A172 (cell line): ENCODE measurements around the gene NOTUM. TPM values are rescaled to one million over a fixed set of nuclear protein-coding genes. Genes with fewer than 3 reads are reported as not detected.

Experiments
- DNase-seq: peaks from one replicate; pipeline ENCODE4 v3.0.0-alpha.2; 2015; ENCODE audit warnings: low spot score
- total RNA-seq: library from RNA; depleted of rRNA; stranded (reverse); fragments of >200 nt; shearing (Covaris generic); gene quantifications from 2 replicates; pipeline ENCODE4 v1.2.3, GENCODE V29; 2014; rRNA removed

NOTUM gene
- total RNA-seq = 0.14 and 1.9 TPM in 2 replicates

DNA sequence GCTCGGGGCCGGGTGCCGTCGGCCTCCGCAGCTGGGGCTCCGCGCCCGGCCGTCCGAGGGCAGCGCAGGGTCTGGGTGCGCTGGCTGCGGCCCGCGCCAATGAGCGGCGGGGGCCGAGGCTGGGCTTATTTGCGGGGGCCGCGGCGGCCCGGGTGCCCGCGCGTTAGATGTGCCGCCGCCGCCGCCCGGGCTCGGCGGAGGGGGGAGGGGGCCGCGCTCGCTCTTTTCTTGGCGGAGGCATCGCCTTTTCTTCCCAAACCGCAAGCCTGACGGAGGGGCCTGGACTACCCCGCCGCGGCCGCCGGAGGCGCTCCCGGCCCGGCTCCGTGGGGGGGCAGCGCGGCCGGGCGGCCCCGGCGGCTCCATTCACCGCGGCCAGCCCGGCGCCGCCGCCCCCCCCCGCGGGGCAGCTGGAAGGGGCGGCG, at the start of gene NOTUM:
TSS of gene NOTUM (minus strand) at position 101 of the 425 bp plus-strand sequence. CDS start 278 bp downstream, outside the sequence.
- DNase-seq = no peak

DNA sequence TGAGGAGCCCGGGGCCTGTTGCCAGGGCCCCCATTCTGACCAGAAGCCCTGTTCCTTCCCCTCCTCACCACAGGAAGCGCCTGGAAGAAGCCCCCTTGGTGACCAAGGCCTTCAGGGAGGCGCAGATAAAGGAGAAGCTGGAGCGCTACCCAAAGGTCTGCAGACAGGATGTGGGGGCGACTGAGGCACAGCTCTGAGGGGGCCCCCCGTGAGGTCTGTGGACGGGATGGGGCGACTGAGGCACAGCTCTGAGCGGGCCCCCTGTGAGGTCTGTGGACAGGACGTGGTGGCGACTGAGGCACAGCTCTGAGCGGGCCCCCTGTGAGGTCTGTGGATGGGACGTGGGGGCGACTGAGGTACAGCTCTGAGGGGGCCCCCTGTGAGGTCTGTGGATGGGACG, 48.4 kb upstream of the NOTUM start:
- DNase-seq = no peak

DNA sequence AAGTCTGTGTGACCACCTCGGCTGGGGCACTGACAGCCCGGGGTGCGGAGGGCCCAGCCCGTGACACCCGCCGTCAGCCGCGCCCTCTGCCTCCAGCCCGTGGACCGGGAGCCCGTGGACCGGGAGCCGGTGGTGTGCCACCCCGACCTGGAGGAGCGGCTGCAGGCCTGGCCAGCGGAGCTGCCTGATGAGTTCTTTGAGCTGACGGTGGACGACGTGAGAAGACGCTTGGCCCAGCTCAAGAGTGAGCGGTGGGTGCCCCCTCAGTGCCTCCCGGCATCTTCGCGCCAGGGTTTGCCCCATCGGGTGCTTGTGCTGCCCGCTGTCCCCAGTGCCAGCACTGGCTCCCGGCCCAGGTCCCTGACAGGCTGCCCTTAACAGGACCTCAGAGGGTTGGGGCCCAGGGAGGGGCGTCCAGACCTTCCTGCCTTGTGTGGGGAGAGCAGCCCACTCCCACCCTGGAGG, 48.0 kb upstream of the NOTUM start:
- DNase-seq = no peak

DNA sequence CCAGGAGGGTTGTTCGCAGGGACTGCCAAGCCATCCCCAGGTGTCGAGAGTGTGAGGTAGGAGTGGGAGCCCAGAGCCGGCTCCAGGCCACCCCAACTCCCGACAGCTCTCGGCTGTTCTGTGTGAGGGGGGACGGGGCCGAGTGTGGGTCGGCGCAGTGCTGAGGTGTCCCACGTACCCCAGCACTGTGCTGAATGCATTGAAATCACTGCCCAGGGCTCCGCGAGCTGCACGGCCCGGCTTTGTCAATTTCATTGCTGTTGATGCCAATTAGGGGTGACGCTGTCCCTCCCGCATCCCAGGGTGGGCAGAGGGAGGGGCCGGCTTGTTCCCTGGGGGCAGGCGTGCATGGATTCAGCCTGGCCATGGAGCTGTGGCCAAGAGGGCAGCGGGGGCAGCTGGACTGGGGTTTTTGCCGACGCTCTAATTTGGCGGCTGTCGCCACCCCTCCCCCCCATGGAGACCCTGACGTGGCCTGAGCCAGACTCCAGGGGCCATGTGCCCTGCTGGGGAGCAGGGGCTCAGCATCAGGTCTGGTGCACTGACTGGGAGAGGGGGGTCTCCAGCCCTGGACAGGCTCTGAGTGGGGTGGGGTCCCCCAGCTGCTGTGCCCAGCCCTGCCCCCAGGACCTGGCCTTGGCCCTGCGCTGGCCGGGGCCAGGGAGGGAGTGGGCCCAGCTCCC, 47.4 kb upstream of the NOTUM start:
- DNase-seq = no peak

DNA sequence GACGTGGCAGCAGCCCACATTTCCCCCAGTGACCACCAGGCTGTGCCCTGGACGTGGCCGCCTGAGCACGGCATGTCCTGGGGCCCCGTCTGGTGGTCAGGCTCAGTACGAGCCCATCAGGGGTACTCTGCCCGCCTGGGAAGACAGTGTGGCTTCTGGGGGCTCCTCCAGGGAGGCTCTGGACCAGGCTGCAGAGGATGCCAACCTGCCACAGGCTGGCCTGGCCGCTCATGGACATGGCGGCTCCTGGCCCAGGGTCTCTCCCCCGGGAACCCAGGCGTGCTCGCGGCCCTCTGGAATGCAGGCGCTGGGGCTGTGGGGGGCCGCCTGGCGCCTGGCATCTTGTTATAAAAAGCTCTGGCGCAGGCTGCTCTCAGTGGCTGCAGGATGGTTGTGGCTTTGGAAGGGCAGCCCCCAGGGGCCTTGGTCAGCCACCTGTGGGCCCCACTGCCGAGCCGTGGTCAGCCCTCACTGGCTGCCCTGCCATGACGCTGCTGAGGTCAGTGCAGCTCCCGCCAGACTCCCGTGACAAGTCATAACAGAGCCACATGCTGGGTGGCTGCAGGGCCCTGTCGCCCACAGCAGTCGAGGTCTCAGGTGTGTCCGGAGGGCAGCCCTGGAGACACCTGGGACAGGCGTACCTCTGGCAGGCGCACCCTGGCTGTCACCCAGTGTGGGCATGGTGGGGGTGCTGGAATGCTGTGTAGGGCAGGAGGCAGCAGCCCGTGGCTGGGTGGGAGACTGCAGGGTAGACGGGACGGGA, 46.7 kb upstream of the NOTUM start:
- DNase-seq = peak; percentile 69

DNA sequence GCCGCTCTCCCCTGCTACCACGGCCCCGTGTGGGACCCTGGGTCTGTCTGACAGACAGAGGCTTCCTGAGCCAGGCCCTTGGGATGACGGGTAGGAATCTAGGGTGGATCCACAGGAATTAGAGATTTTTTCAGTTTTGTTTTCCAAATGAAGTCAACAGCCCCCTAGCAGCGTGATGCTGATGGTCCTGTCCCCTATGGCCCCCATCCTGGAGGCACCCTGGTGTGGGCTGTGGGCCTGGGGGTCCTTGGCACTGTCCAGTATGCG, 46.2 kb upstream of the NOTUM start:
- DNase-seq = no peak

DNA sequence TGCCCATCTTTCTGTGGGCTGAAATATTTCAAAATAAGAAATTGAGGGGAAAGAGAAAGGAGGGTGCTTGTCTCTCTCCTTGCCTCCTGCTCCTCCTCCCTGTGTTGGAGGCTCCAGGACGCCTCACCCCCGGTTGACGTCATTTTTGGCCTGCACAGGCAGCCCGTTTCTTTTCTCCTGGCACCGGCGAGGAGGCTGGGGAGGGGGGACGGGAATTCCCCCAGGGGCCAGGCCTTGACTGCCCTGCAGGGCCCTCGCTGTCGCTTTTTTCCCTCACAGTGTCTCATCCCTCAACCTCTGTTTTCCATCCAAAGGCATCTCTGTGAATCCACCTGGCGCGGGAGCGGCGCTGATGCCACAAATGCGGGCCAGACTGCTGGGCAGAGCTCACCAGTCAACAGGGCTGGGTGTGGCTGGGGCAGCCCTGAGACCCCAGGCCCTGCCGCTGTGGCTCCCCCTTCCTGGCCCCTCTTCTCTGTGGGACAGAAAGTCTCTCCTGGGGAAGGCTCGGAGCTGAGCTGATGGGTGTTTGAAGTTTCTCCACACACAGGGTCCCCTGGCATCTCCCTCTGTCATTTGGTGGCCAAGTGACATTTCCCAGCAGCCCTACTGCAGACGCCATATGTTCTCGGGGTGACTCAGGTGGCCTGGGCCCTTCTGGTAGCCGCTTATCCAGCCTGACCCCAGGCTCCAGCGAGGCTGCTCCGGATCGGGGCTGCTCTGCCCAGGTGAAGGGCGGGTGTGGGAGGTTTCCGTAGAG, 45.7 kb upstream of the NOTUM start:
- DNase-seq = peak; percentile 67

DNA sequence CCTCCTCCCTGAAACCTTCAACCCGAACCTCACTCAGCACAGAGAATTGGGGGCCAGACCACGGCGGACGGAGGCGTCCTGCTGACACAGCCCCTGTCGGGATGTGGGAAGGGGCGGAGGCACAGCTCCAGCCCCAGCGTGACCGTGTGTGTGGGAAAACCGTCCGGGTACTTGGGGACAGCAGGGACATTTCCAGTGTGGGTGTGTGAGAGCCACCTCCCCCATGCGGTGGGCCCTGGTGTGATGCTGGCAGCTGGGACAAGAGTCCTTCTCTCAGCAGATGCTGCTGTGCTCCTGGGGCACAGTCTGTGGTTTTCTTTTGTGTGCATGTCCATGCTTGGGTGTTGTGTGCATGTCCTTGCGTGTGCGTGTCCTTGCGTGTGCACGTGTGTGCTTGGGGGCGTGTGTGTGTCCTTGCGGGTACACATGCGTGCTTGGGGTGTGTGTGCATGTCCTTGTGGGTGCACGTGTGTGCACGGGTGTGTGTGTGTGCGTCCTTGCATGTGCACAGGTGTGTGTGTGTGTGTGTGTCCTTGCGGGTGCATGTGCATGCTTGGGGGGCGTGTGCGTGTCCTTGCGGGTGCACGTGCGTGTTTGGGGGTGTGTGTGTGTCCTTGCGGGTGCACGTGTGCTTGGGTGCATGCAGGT, 44.8 kb upstream of the NOTUM start:
- no peak for DNase-seq

DNA sequence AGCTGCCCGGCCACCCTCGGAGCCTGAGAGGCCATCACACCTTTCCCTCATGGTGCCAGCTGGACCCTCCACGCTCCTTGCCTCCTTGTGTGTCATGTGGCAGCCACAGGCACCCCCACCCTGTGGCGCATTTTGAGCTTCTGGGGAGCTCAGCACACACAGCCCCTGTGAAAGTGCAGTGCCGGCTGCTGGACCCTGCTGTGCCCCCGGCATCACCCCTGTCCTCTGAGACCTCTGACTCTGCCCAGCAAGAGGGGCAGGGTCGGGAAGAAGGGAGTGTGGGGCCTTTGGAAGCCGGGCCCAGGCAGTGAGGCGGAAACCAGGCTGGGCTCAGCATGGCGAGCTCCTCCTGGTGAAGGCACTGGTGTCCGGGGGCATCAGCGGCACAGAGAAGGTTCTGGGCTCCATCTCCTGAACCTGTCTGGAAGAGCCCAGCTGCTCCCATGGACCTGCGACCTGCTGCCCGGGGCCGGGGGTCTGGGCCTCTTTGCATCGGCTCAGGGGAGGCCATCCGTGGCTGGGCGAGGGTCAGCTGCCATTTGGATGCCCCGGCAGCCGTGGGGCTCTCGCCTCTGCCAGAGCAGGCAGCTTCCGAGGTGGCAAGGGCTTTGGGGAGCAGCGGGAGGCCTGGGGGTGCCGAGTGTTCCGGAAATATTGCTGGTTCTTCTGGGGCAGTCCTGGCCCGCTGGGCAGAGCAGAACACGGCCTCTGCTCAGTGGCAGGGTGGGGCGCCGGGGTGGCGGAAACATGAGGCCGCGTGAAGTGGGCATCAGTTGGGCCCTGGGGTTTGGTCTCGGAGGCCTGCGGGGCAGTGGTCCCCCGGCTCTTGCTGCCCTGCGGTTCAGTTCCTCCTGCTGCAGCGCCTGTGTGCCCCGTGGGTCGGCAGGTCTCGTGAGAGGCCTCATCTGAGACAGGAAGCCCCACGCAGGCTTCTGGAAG, 43.8 kb upstream of the NOTUM start:
- DNase-seq = no peak

DNA sequence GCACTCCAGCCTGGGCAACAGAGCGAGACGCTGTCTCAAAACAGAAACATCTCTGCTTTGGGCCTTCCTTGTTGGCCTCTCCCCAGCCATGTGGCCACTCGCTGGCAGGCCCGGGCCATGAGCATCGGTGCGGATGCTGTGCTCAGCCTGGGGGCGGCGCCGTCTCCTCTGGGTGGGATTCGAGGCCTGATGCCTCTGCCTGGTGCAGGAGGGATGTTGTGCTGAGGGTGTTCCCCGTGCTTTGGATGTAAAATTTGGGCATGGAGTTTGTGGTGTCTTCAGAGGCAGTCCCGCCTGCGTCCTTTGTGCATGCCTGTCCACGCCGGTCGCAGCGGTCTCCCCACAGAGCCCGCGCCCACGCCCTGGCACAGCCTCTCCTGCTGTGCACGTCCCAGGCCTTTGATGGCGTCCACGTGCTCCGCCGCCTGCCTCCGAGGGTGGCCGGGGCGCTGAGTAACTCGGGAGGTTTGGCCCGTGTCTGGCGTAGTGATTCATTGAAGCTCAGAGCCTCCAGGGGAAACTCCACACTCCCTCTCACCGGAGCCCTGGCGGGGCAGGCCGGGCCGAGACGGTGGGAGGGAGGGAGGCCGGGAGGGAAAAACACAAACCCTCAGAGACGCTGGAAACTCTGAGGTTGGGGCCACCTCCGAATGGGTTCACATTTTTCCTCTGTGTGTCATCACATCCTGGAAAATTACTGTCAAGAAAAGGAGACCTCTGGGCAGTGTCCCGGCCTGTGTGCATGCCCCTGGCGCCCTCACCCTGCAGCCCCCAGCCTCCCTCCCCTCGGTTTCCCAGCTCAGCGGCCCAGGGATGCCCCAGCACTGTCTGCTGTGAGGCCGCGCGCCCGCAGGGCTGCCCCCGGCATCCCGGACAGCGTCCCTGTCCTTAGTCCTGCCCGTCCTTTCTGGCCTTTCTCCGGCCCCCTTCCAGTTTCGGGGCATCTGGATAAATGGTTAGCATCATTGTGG, 42.7 kb upstream of the NOTUM start:
- peak; percentile 94 for DNase-seq

DNA sequence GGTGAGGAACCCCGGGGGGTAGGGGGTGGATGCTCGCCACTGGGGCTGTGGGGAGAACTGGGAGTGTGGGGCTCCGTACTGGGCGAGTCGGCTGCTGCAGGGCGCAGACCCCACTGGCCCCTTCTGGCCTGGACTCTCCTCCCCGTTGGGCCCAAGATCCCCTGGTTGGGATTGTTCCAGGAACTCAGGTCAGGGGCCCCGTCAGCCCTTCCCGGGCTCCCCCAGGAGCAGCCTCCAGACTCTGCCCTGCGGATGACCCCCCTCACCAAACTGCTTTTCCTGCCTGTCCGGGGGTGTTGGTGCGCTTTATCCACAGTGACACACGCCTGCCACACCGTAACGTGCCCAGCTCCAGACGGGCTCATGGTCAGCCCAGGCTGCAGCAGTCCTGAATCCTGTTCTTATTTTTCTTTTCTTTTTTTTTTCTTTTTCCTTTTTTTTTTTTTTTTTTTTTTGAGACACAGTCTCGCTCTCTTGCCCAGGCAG, 40.6 kb upstream of the NOTUM start:
- DNase-seq = no peak

DNA sequence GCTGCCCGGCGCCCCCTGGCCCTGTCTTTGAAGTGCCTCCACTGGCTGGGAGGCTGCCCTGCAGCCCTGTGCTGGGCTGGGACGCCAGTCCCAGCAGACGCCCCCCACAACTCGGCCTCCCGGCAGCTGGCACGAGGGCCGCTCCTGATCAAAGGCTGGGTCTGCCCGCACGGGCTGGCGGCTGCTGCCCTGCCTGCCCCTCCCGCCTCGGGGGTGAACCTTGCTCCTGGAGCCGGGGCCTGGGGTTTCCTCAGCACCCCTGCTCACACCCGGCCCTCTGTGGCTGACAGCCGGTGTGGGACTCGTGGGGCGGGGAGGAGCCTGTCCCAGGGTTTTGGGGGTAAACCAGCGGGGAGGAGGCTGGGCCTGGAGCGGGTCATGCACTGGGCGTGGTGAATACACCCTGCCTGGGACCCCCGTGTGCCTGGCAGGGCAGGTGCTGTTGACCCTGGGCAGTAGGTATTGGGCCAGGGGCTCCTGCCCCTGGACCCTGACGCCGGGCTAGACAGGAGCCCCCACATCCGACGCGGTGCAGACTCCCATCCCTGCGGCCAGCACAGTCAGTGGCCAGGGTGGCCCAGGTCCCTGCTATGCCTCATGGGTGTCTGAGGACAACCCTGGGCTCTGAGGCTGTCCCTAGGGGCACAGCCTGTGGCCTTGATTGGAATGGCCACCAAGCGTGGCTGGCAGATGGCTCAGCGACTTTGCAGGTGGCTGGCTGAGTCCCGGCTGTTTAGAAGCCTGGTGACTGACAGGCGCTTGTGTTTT, 40.0 kb upstream of the NOTUM start:
- no peak for DNase-seq

DNA sequence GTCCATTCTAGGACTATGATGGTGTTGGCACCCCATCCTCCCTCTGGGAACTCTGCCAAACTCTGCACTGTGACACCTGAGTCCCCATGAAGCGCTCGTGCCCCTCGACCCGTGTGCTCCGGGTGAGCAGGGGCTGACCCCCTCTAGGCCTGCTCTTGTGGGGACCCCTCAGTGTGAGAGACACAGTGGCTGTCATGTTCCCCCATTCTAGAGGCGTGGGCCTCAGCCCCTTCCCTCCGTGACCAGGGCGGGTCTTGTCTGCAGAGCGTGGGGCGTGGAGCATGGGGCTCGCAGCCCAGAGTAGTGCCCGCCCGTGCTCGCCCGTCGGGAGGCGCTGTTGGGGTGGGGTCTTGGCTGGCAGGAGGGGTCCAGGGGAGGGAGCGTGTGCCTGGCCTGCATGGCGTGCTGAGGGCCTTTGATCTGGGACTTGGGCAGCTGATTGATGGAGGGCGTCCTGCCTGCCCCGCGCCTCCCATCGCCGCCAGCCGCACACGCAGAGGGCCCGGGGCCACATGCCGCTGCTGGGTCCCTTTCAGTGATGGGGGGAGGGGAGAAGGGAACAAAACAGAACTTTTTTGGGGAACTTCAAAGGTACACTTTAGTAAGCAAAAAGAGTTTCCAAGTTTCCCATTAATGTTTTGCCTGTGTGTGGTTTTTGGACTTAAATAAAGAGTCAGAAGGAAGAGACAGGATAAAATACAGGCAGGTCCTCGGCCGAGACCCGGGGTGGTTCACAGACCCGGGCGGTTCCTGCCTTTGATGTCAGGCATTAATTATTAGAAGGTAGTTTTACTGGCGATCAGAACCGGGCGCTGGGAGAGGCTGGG, 39.2 kb upstream of the NOTUM start:
- no peak for DNase-seq

DNA sequence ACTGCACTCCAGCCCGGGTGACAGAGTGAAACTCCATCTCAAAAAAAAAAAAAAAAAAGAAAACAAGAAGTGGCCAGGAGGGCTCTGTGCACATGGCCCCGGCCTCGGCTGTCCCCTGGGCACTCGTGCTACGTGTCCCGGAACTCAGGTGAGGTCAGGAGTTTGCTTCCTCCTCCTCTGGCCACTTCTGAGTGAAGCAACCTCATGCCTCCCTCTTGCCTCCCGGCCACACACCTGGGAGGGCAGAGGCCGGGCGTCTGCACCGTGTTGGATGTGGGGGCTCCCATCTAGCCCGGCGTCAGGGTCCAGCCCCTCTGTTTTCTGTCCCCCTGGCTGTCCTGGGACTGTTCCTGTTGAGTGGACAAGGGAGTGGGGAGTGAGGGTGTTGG, 38.6 kb upstream of the NOTUM start:
- DNase-seq = no peak

DNA sequence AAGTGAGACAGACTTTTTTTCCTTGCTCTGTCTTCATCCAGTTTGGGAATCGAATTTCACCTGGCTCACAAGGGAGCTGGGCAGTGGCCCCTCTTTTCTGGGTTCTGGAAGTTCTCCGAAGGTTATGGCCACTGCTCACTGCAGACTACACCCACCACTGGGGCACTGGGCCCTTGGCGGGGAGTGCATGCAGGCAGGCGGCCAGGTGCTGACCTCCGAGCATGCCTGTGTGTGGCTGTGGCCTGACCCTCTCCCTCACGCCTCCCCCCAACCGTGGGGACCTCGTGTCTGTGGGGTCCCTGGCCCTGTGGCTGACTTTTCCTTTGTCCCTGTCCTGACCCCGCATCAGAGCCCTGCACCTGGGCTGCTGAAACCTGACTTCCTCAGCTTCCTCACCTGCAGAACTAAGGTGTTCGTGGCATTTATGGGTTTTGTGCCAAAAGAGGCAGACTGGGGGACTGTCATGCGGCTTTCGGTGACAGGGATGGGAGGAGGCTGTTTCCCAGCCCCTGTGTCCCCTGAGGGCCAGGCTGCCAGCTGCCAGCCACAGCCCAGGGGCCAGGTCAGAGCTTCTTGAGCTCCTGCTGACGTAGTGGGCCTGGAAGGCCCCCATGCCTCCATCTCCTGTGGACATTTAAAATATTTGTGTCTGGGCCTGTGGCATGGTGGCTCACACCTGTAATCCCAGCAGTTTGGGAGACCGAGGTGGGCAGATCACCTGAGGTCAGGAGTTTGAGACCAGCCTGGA, 37.9 kb upstream of the NOTUM start:
- DNase-seq = no peak

DNA sequence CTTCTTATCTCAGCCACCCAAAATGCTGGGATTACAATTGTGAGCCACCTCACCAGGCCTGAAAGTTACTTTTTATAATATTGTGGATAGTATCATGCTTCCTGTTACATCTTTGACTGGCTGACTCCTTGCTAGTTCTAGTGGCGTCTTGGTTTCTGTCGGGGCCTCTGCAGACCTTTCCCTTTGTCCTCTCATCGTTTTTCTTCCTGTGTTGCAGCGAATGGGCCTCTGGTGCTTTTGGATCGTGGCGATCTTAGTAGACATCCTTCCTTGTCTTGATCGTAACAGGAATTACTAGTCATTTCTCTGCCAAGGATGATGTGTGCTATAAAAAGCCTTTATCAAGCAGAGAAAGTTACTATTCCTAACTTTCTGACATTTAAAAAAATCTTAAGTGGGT, 37.2 kb upstream of the NOTUM start:
- DNase-seq = no peak

DNA sequence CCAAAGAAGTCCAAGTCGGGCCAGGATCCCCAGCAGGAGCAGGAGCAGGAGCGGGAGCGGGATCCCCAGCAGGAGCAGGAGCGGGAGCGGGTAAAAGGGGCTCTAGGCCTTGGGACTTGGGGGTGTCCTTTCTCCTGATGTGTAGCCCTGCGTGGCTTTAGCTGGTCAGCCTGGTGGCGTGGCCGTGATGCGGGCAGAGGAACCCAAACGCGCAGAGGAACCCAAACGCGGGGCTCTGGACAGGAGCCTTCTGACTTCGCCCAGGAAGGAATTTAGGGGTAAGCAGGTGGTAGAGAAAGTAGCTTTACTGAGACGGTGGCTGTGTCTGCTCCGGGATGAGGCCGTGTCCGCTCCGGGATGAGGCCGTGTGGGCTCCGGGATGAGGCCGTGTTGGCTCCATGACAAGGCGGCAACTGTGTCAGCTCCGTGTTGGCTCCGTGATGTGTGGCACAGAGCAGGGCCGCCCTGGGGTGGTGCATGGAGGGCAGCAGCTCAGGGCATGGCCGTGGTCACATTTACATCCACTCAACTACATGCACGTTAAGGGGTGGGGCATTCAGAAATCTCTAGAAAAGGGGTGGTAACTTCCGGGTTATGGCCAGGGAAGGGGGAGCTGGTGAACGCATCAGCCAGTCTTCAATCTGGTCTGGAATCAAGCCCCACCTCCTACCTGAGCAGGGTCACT, 35.9 kb upstream of the NOTUM start:
- DNase-seq = no peak
